Liver (tissue), 9 donors: ENCODE results near the gene RABEP2. TPM values are rescaled to one million over a fixed set of nuclear protein-coding genes. Genes with fewer than 3 reads are reported as not detected.

Source experiments
- DNase-seq: peaks from one replicate; pipeline ENCODE4 v3.0.0-alpha.2; 2017; ENCODE audit warnings: low spot score
- H3K27ac ChIP-seq, 2 donors: one replicate each; pipeline ENCODE4 v1.7.0; 2013; ENCODE audit warnings: inconsistent platforms in 2 of 2, low read length in 2 of 2, control low read depth in 1 of 2, low read depth in 1 of 2, mild to moderate bottlenecking in 1 of 2
- H3K27me3 ChIP-seq, 4 donors: one replicate each; pipeline versions ENCODE4 v1.6.1 to v1.7.0; 2013; ENCODE audit warnings: low read length in 3 of 4, inconsistent platforms in 1 of 4, mild to moderate bottlenecking in 1 of 4, moderate library complexity in 1 of 4; ENCODE audit not compliant: control insufficient read depth in 4 of 4, insufficient read depth in 4 of 4
- H3K36me3 ChIP-seq, 4 donors: one replicate each; pipeline versions ENCODE4 v1.6.1 to v1.7.0; 2013; ENCODE audit warnings: low read length in 3 of 4, mild to moderate bottlenecking in 3 of 4, low read depth in 1 of 4, moderate library complexity in 1 of 4; ENCODE audit not compliant: control insufficient read depth in 4 of 4, insufficient read depth in 3 of 4
- H3K4me1 ChIP-seq, 4 donors: one replicate each; pipeline versions ENCODE4 v1.6.1 to v1.7.0; 2013; ENCODE audit warnings: low read length in 3 of 4, mild to moderate bottlenecking in 3 of 4, moderate library complexity in 1 of 4; ENCODE audit not compliant: control insufficient read depth in 4 of 4, insufficient read depth in 4 of 4
- H3K4me3 ChIP-seq, 3 donors: one replicate each; pipeline versions ENCODE4 v1.6.1 to v1.7.0; 2013; ENCODE audit warnings: low read length in 3 of 3, control low read depth in 1 of 3, low read depth in 1 of 3, mild to moderate bottlenecking in 1 of 3
- H3K9ac ChIP-seq, 2 donors: one replicate each; pipeline ENCODE4 v1.7.0; 2013; ENCODE audit warnings: low read length in 2 of 2, mild to moderate bottlenecking in 2 of 2, moderate library complexity in 2 of 2, control low read depth in 1 of 2, low read depth in 1 of 2
- H3K9me3 ChIP-seq, 4 donors: one replicate each; pipeline versions ENCODE4 v1.6.1 to v1.7.0; 2013; ENCODE audit warnings: low read length in 3 of 4; ENCODE audit not compliant: control insufficient read depth in 4 of 4
- EGR1 ChIP-seq, 2 donors: IDR thresholded peaks; 2 replicates each; pipeline ENCODE4 v1.6.1; 2016 to 2018; ENCODE audit warnings: antibody characterized with exemption in 2 of 2, low read depth in 2 of 2
- FOXA1 ChIP-seq: IDR thresholded peaks from 2 replicates; pipeline ENCODE4 v1.6.1; 2016; ENCODE audit warnings: antibody characterized with exemption
- FOXA2 ChIP-seq: IDR thresholded peaks from 2 replicates; pipeline ENCODE4 v1.6.1; 2016; ENCODE audit warnings: antibody characterized with exemption
- GABPA ChIP-seq, 2 donors: IDR thresholded peaks in 1 of 2; conservative IDR thresholded peaks in 1 of 2; 2 replicates each; pipeline ENCODE4 v1.6.1; 2016; ENCODE audit warnings: antibody characterized with exemption in 2 of 2, mild to moderate bottlenecking in 1 of 2, moderate library complexity in 1 of 2
- HNF4A ChIP-seq, 2 donors: conservative IDR thresholded peaks; 2 replicates each; pipeline ENCODE4 v1.6.1; 2016; ENCODE audit warnings: antibody characterized with exemption in 2 of 2, mild to moderate bottlenecking in 2 of 2
- HNF4G ChIP-seq: IDR thresholded peaks from 2 replicates; pipeline ENCODE4 v1.6.1; 2016; ENCODE audit warnings: antibody characterized with exemption
- JUND ChIP-seq, 2 donors: IDR thresholded peaks; 2 replicates each; pipeline ENCODE4 v1.6.1; 2016; ENCODE audit warnings: antibody characterized with exemption in 2 of 2
- NR2F2 ChIP-seq: IDR thresholded peaks from 2 replicates; pipeline ENCODE4 v1.6.1; 2016; ENCODE audit warnings: antibody characterized with exemption
- RAD21 ChIP-seq, 2 donors: IDR thresholded peaks; 2 replicates each; pipeline ENCODE4 v1.6.1; 2016; ENCODE audit warnings: antibody characterized with exemption in 2 of 2, mild to moderate bottlenecking in 2 of 2
- RXRA ChIP-seq, 2 donors: IDR thresholded peaks; 2 replicates each; pipeline ENCODE4 v1.6.1; 2017 to 2018; ENCODE audit warnings: antibody characterized with exemption in 2 of 2, mild to moderate bottlenecking in 1 of 2
- SP1 ChIP-seq: IDR thresholded peaks from 2 replicates; pipeline ENCODE4 v1.6.1; 2018; ENCODE audit warnings: antibody characterized with exemption, mild to moderate bottlenecking
- TAF1 ChIP-seq: conservative IDR thresholded peaks from 2 replicates; pipeline ENCODE4 v1.6.1; 2016; ENCODE audit warnings: antibody characterized with exemption, mild to moderate bottlenecking
- YY1 ChIP-seq: IDR thresholded peaks from 2 replicates; pipeline ENCODE4 v1.6.1; 2016; ENCODE audit warnings: antibody characterized with exemption, mild to moderate bottlenecking
- WGBS: extraction: QIAGEN DNeasy Blood & Tissue Kit; methylation state at CpG from one replicate; pipeline ENCODE4 v1.1.7; 2013; 5-methylcytosine and 5-hydroxymethylcytosine counted together
- polyA plus RNA-seq, 2 donors: library from polyadenylated mRNA; stranded (reverse) in 1 of 2; unstranded in 1 of 2; fragments of 200-250 nt in 1 of 2; fragments of >200 nt in 1 of 2; fragmentation: Nextera tagmentation in 1 of 2; extraction: Ambion mirVana in 1 of 2; gene quantifications; one replicate each; pipeline versions ENCODE4 v1.2.1 to v1.2.3, GENCODE V29; 2013 to 2015
- total RNA-seq, 2 donors: library from RNA; depleted of rRNA; stranded (reverse); fragments of >200 nt; gene quantifications; one replicate each; pipeline ENCODE4 v1.2.3, GENCODE V29; 2014
- TF ChIP-seq, protein P1 (sequence below): IDR thresholded peaks from 2 replicates; pipeline ENCODE4 v1.6.1; 2016; ENCODE audit warnings: antibody characterized with exemption
- TF ChIP-seq, protein P2 (sequence below): IDR thresholded peaks from 2 replicates; pipeline ENCODE4 v1.6.1; 2016; ENCODE audit warnings: antibody characterized with exemption
- TF ChIP-seq, protein P3 (sequence below): fragments of 150-350 bp; IDR thresholded peaks from 2 replicates; pipeline ENCODE4 v1.5.1; 2017; ENCODE audit warnings: improper control_type of control experiment, low read depth, low read length; ENCODE audit not compliant: missing input control
- TF ChIP-seq, protein P4 (sequence below): IDR thresholded peaks from 2 replicates; pipeline ENCODE4 v1.6.1; 2016; ENCODE audit warnings: antibody characterized with exemption, mild to moderate bottlenecking
- TF ChIP-seq, protein P5 (sequence below): IDR thresholded peaks from 2 replicates; pipeline ENCODE4 v1.6.1; 2016; ENCODE audit warnings: antibody characterized with exemption
- donor health status: healthy.
- donor health status: healthy.
- donor health status: healthy.
- donor health status: healthy.
- donor health status: healthy.

The RABEP2 gene
- total and polyA plus RNA-seq, 4 donors: 3.0 to 16.1 (median 8.3) TPM

DNA sequence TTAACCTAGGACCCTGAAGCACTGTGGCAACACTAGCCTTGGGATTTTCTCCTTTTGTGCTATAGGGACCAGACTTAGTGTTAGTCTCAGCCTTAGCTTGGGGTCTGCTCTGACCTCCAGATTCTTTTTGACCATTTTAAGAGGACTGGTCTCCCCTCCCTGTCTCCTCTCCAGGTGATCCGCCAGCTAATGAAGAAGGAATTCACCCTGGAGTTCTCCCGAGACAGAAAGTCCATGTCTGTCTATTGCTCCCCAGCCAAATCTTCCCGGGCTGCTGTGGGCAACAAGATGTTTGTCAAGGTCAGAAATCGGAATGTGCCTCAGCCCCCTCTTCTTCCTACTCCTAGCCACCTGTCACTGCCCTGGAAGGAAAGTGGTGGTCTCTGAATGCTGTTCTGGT is 27.2 kb downstream of the RABEP2 start:
- DNase-seq: no peak
- 92% methylated on average over 4 of the region's 4 CpGs for WGBS
- Histone ChIP-seq H3K27ac (no peak overlapping the region), H3K4me3 (no peak overlapping the region), H3K4me1 (no peaks in the 10 kb centered on the region), H3K36me3 (peaks cover 0 to 2% (median 0%) of the 10 kb centered on the region in 4 donors), H3K9ac (no peak overlapping the region), H3K9me3 (no peaks in the 10 kb centered on the region), H3K27me3 (no peaks in the 10 kb centered on the region)
- TF ChIP-seq SP1: no peak
- no peak for TF ChIP-seq JUND (IDR thresholded peaks at IDR 0.05)
- TF ChIP-seq NR2F2: no peak
- no peak for TF ChIP-seq YY1
- no peak for TF ChIP-seq GABPA (IDR thresholded peaks at IDR 0.05 in 1 of 2, conservative IDR thresholded peaks at IDR 0.05 in 1 of 2)
- TF ChIP-seq, protein P1, sequence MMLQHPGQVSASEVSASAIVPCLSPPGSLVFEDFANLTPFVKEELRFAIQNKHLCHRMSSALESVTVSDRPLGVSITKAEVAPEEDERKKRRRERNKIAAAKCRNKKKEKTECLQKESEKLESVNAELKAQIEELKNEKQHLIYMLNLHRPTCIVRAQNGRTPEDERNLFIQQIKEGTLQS: no peak
- TF ChIP-seq, protein P2, sequence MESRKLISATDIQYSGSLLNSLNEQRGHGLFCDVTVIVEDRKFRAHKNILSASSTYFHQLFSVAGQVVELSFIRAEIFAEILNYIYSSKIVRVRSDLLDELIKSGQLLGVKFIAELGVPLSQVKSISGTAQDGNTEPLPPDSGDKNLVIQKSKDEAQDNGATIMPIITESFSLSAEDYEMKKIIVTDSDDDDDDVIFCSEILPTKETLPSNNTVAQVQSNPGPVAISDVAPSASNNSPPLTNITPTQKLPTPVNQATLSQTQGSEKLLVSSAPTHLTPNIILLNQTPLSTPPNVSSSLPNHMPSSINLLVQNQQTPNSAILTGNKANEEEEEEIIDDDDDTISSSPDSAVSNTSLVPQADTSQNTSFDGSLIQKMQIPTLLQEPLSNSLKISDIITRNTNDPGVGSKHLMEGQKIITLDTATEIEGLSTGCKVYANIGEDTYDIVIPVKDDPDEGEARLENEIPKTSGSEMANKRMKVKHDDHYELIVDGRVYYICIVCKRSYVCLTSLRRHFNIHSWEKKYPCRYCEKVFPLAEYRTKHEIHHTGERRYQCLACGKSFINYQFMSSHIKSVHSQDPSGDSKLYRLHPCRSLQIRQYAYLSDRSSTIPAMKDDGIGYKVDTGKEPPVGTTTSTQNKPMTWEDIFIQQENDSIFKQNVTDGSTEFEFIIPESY: no peak
- TF ChIP-seq TAF1: no peak
- TF ChIP-seq, protein P3, sequence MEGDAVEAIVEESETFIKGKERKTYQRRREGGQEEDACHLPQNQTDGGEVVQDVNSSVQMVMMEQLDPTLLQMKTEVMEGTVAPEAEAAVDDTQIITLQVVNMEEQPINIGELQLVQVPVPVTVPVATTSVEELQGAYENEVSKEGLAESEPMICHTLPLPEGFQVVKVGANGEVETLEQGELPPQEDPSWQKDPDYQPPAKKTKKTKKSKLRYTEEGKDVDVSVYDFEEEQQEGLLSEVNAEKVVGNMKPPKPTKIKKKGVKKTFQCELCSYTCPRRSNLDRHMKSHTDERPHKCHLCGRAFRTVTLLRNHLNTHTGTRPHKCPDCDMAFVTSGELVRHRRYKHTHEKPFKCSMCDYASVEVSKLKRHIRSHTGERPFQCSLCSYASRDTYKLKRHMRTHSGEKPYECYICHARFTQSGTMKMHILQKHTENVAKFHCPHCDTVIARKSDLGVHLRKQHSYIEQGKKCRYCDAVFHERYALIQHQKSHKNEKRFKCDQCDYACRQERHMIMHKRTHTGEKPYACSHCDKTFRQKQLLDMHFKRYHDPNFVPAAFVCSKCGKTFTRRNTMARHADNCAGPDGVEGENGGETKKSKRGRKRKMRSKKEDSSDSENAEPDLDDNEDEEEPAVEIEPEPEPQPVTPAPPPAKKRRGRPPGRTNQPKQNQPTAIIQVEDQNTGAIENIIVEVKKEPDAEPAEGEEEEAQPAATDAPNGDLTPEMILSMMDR: no peak
- TF ChIP-seq RXRA (IDR thresholded peaks at IDR 0.05): no peak
- no peak for TF ChIP-seq FOXA2
- no peak for TF ChIP-seq FOXA1
- TF ChIP-seq, protein P4, sequence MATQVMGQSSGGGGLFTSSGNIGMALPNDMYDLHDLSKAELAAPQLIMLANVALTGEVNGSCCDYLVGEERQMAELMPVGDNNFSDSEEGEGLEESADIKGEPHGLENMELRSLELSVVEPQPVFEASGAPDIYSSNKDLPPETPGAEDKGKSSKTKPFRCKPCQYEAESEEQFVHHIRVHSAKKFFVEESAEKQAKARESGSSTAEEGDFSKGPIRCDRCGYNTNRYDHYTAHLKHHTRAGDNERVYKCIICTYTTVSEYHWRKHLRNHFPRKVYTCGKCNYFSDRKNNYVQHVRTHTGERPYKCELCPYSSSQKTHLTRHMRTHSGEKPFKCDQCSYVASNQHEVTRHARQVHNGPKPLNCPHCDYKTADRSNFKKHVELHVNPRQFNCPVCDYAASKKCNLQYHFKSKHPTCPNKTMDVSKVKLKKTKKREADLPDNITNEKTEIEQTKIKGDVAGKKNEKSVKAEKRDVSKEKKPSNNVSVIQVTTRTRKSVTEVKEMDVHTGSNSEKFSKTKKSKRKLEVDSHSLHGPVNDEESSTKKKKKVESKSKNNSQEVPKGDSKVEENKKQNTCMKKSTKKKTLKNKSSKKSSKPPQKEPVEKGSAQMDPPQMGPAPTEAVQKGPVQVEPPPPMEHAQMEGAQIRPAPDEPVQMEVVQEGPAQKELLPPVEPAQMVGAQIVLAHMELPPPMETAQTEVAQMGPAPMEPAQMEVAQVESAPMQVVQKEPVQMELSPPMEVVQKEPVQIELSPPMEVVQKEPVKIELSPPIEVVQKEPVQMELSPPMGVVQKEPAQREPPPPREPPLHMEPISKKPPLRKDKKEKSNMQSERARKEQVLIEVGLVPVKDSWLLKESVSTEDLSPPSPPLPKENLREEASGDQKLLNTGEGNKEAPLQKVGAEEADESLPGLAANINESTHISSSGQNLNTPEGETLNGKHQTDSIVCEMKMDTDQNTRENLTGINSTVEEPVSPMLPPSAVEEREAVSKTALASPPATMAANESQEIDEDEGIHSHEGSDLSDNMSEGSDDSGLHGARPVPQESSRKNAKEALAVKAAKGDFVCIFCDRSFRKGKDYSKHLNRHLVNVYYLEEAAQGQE: no peak
- no peak for TF ChIP-seq HNF4A (conservative IDR thresholded peaks at IDR 0.05)
- no peak for TF ChIP-seq RAD21 (IDR thresholded peaks at IDR 0.05)
- TF ChIP-seq HNF4G: no peak
- TF ChIP-seq, protein P5, sequence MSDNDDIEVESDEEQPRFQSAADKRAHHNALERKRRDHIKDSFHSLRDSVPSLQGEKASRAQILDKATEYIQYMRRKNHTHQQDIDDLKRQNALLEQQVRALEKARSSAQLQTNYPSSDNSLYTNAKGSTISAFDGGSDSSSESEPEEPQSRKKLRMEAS: no peak
- no peak for TF ChIP-seq EGR1 (IDR thresholded peaks at IDR 0.05; ENCODE audit: low read depth in 2 of 2)
